Hematopoietic multipotent progenitor cell treated with erythropoietin and hydrocortisone succinate and interleukin-3 and kit ligand, for 8 days (in vitro differentiated cells): ENCODE measurements around the gene ACSL3.

Experiments
- DNase-seq: peaks from one replicate; pipeline ENCODE4 v3.0.0-alpha.2; 2015

ACSL3 gene

GRCh38 chr2:222883420-222883819, 22.6 kb downstream of the ACSL3 start:
- DNase-seq, result no peak

GRCh38 chr2:222884114-222884771, 23.4 kb downstream of the ACSL3 start:
- no peak for DNase-seq

GRCh38 chr2:222884805-222885424, 24.1 kb downstream of the ACSL3 start:
- DNase-seq, result no peak

- DNase-seq, result no peak
Observed at GRCh38 chr2:222887124-222887523, 26.3 kb downstream of the ACSL3 start.

GRCh38 chr2:222888716-222889115, 27.9 kb downstream of the ACSL3 start:
- no peak for DNase-seq

GRCh38 chr2:222891890-222892289, 31.1 kb downstream of the ACSL3 start:
- no peak for DNase-seq

GRCh38 chr2:222892321-222892720, 31.5 kb downstream of the ACSL3 start:
- no peak for DNase-seq

GRCh38 chr2:222892761-222893160, 31.9 kb downstream of the ACSL3 start:
- DNase-seq, result no peak

- DNase-seq, result no peak
Observed at GRCh38 chr2:222893716-222894115, 32.9 kb downstream of the ACSL3 start.

GRCh38 chr2:222895144-222895543, 34.3 kb downstream of the ACSL3 start:
- DNase-seq, result no peak

GRCh38 chr2:222897898-222898297, 37.1 kb downstream of the ACSL3 start:
- DNase-seq, result no peak

GRCh38 chr2:222899413-222900181, 38.8 kb downstream of the ACSL3 start:
- no peak for DNase-seq

GRCh38 chr2:222900354-222900753, 39.5 kb downstream of the ACSL3 start:
- no peak for DNase-seq

- DNase-seq, result no peak
Observed at GRCh38 chr2:222902660-222903059, 41.8 kb downstream of the ACSL3 start.

GRCh38 chr2:222903234-222904220, 42.7 kb downstream of the ACSL3 start:
- DNase-seq, result peak; percentile 71

GRCh38 chr2:222904557-222905258, 43.9 kb downstream of the ACSL3 start:
- no peak for DNase-seq

- no peak for DNase-seq
Observed at GRCh38 chr2:222907048-222907447, 46.2 kb downstream of the ACSL3 start.

- DNase-seq, result no peak
Observed at GRCh38 chr2:222907790-222908441, 47.1 kb downstream of the ACSL3 start.

GRCh38 chr2:222909286-222909685, 48.5 kb downstream of the ACSL3 start:
- no peak for DNase-seq

GRCh38 chr2:222912117-222912516, 51.3 kb downstream of the ACSL3 start:
- DNase-seq, result peak; percentile 29

- no peak for DNase-seq
Observed at GRCh38 chr2:222912776-222913175, 51.9 kb downstream of the ACSL3 start.
